Activated CD4-positive, alpha-beta memory T cell treated with anti-CD3 and anti-CD28 coated beads for 36 hours (primary cell): ENCODE measurements around the gene HES2. TPM values are rescaled to one million over a fixed set of nuclear protein-coding genes. Genes with fewer than 3 reads are reported as not detected.
"Not testable (repeated sequence)": the region's sequence is repeated elsewhere in the genome, so short reads cannot be mapped to it uniquely, and the experiment has no call there.

Experiments used
- CTCF ChIA-PET: fragments of 350-600 bp; sonication (Branson Sonifier 250); formaldehyde crosslinking; loops from one replicate; lab custom pipeline; 2021; ENCODE audit warnings: antibody characterized with exemption, inconsistent platforms; lab: Charles Lee
- POLR2A ChIA-PET: fragments of 350-600 bp; sonication (Branson Sonifier 250); formaldehyde crosslinking; loops from one replicate; lab custom pipeline; 2021; ENCODE audit warnings: antibody characterized with exemption; lab: Charles Lee
- DNase-seq: peaks from one replicate; pipeline ENCODE4 v3.0.0-alpha.2; 2020
- H3K27ac Mint-ChIP-seq: one replicate; pipeline ENCODE4 v1.8.0; 2021; ENCODE audit warnings: mixed read lengths
- H3K27me3 Mint-ChIP-seq: one replicate; pipeline ENCODE4 v1.8.0; 2021; ENCODE audit warnings: mixed read lengths
- H3K36me3 Mint-ChIP-seq: one replicate; pipeline ENCODE4 v1.8.0; 2021; ENCODE audit warnings: mixed read lengths
- H3K4me1 Mint-ChIP-seq: one replicate; pipeline ENCODE4 v1.8.0; 2021; ENCODE audit warnings: low read depth, mixed read lengths
- H3K4me3 Mint-ChIP-seq: one replicate; pipeline ENCODE4 v1.8.0; 2021; ENCODE audit warnings: mild to moderate bottlenecking, mixed read lengths
- H3K9me3 Mint-ChIP-seq: one replicate; pipeline ENCODE4 v1.8.0; 2021; ENCODE audit warnings: mixed read lengths
- intact Hi-C: fragments of 100-400 bp; cut with micrococcal nuclease; formaldehyde crosslinking; loops from one replicate; pipeline ENCODE4 v1.15.1; 2023
- total RNA-seq, 2 experiments: library from RNA; stranded (reverse); gene quantifications; one replicate each; pipeline ENCODE4 v1.2.3, GENCODE V29; 2021

HES2 gene
- total RNA-seq, 2 experiments from 2014 or later = 0.07 TPM; not detected in 1

GRCh38 chr1:6445062-6445763 is 25.5 kb upstream of the HES2 start:
- Mint-ChIP-seq H3K4me3 (no peak overlapping the region), H3K27me3 (peaks cover 33% of the 10 kb centered on the region), H3K27ac (no peak overlapping the region), H3K4me1 (peaks cover 20% of the 10 kb centered on the region), H3K9me3 (no peaks in the 10 kb centered on the region), H3K36me3 (no peaks in the 10 kb centered on the region)
- peak; percentile 66 for DNase-seq
- CTCF ChIA-PET = interaction anchor here (0.7 to 5.0 kb wide), 8 partner anchors 9 to 442 kb away, joined by 3 to 21 read pairs (median 6); no protein-coding TSS in a partner anchor
- POLR2A ChIA-PET = no interaction called here
- intact Hi-C loops = no loop called here

- no peaks in the 10 kb centered on the region for H3K36me3 Mint-ChIP-seq
- H3K4me1 Mint-ChIP-seq = peaks cover 17% of the 10 kb centered on the region
- intact Hi-C loops = no loop called here
- no peak for DNase-seq
- CTCF ChIA-PET = interaction anchor here (0.7 to 2.5 kb wide), 4 partner anchors 10 to 441 kb away, joined by 3 to 9 read pairs (median 5); no protein-coding TSS in a partner anchor
- peaks cover 28% of the 10 kb centered on the region for H3K27me3 Mint-ChIP-seq
- no peak overlapping the region for H3K27ac Mint-ChIP-seq
- no peak overlapping the region for H3K4me3 Mint-ChIP-seq
- POLR2A ChIA-PET = no interaction called here
- no peaks in the 10 kb centered on the region for H3K9me3 Mint-ChIP-seq
Observed at GRCh38 chr1:6444377-6444776, 24.7 kb upstream of the HES2 start.

GRCh38 chr1:6443339-6444115 is 23.8 kb upstream of the HES2 start:
- no peak for DNase-seq
- CTCF ChIA-PET = interaction anchor here (1.3 kb wide), 1 partner anchor 20 kb away, joined by 6 read pairs; no protein-coding TSS in a partner anchor
- intact Hi-C loops = no loop called here
- H3K4me3 Mint-ChIP-seq = no peak overlapping the region
- no peaks in the 10 kb centered on the region for H3K9me3 Mint-ChIP-seq
- POLR2A ChIA-PET = no interaction called here
- no peaks in the 10 kb centered on the region for H3K36me3 Mint-ChIP-seq
- no peak overlapping the region for H3K27ac Mint-ChIP-seq
- peaks cover 25% of the 10 kb centered on the region for H3K27me3 Mint-ChIP-seq
- peaks cover 14% of the 10 kb centered on the region for H3K4me1 Mint-ChIP-seq

GRCh38 chr1:6441586-6441985 is 21.9 kb upstream of the HES2 start:
- intact Hi-C loops = no loop called here

GRCh38 chr1:6440198-6441126 is 20.7 kb upstream of the HES2 start:
- intact Hi-C loops = no loop called here
- POLR2A ChIA-PET = no interaction called here
- Mint-ChIP-seq H3K9me3 (no peaks in the 10 kb centered on the region), H3K4me3 (no peak overlapping the region), H3K27ac (no peak overlapping the region), H3K36me3 (no peaks in the 10 kb centered on the region), H3K27me3 (peaks cover 25% of the 10 kb centered on the region), H3K4me1 (peaks cover 9% of the 10 kb centered on the region)
- DNase-seq = peak; percentile 83
- CTCF ChIA-PET = interaction anchor here (0.6 to 5.2 kb wide), 15 partner anchors 10 to 432 kb away, joined by 3 to 106 read pairs (median 6); partner anchors contain the start of gene HES2

More at GRCh38 chr1:6441586-6441985, 21.9 kb upstream of the HES2 start:
- Mint-ChIP-seq H3K27ac (no peak overlapping the region), H3K9me3 (no peaks in the 10 kb centered on the region), H3K27me3 (peaks cover 27% of the 10 kb centered on the region), H3K4me1 (peaks cover 11% of the 10 kb centered on the region), H3K4me3 (no peak overlapping the region), H3K36me3 (no peaks in the 10 kb centered on the region)
- DNase-seq = no peak
- ChIA-PET POLR2A (no interaction called here), CTCF (interaction anchor here (1.1 to 5.2 kb wide), 7 partner anchors 9 to 199 kb away, joined by 3 to 44 read pairs (median 6); no protein-coding TSS in a partner anchor)

- Mint-ChIP-seq H3K4me3 (no peak overlapping the region), H3K27ac (no peak overlapping the region), H3K4me1 (peaks cover 6% of the 10 kb centered on the region), H3K27me3 (peaks cover 19% of the 10 kb centered on the region), H3K9me3 (no peaks in the 10 kb centered on the region), H3K36me3 (no peaks in the 10 kb centered on the region)
- peak; percentile 82 for DNase-seq
- intact Hi-C loops = loop anchor here (2.0 kb wide), 2 partner anchors 15 to 27 kb away; no protein-coding TSS in a partner anchor
- ChIA-PET CTCF (interaction anchor here (0.6 to 5.2 kb wide), 40 partner anchors 8 to 523 kb away, joined by 3 to 106 read pairs (median 4); partner anchors contain the start of genes HES2 and TNFRSF25), POLR2A (interaction anchor here (1.1 to 1.4 kb wide), 2 partner anchors 11 to 22 kb away, joined by 4 to 5 read pairs; no protein-coding TSS in a partner anchor)
Observed at GRCh38 chr1:6438047-6438525, 18.4 kb upstream of the HES2 start.

- intact Hi-C loops, H3K27ac Mint-ChIP-seq, DNase-seq, H3K4me1 Mint-ChIP-seq, H3K4me3 Mint-ChIP-seq, H3K36me3 Mint-ChIP-seq, POLR2A ChIA-PET, H3K9me3 Mint-ChIP-seq: not testable (repeated sequence)
- CTCF ChIA-PET = interaction anchor here (0.6 to 5.2 kb wide), 36 partner anchors 7 to 524 kb away, joined by 3 to 106 read pairs (median 4); partner anchors contain the start of genes HES2 and TNFRSF25
- H3K27me3 Mint-ChIP-seq = peaks cover 19% of the 10 kb centered on the region
Observed at GRCh38 chr1:6437012-6437700, 17.4 kb upstream of the HES2 start.

GRCh38 chr1:6436277-6436676 is 16.6 kb upstream of the HES2 start:
- peaks cover 16% of the 10 kb centered on the region for H3K27me3 Mint-ChIP-seq
- intact Hi-C loops, H3K36me3 Mint-ChIP-seq, DNase-seq, H3K4me3 Mint-ChIP-seq, H3K9me3 Mint-ChIP-seq, POLR2A ChIA-PET, H3K4me1 Mint-ChIP-seq, H3K27ac Mint-ChIP-seq: not testable (repeated sequence)
- CTCF ChIA-PET = interaction anchor here (0.5 to 5.0 kb wide), 7 partner anchors 10 to 635 kb away, joined by 3 to 106 read pairs (median 7); partner anchors contain the start of gene HES2

- CTCF ChIA-PET = interaction anchor here (0.5 to 2.0 kb wide), 2 partner anchors 12 to 191 kb away, joined by 3 to 7 read pairs; no protein-coding TSS in a partner anchor
Observed at GRCh38 chr1:6435547-6435946, 15.8 kb upstream of the HES2 start.

GRCh38 chr1:6435129-6435528 is 15.4 kb upstream of the HES2 start:
- no peak overlapping the region for H3K27ac Mint-ChIP-seq
- no peak overlapping the region for H3K4me3 Mint-ChIP-seq
- H3K36me3 Mint-ChIP-seq = no peaks in the 10 kb centered on the region
- peaks cover 12% of the 10 kb centered on the region for H3K27me3 Mint-ChIP-seq
- no peaks in the 10 kb centered on the region for H3K9me3 Mint-ChIP-seq
- ChIA-PET CTCF (interaction anchor here (0.5 to 2.0 kb wide), 2 partner anchors 12 to 190 kb away, joined by 3 to 7 read pairs; no protein-coding TSS in a partner anchor), POLR2A (no interaction called here)
- DNase-seq = no peak
- peaks cover 4% of the 10 kb centered on the region for H3K4me1 Mint-ChIP-seq
- intact Hi-C loops = no loop called here

More at GRCh38 chr1:6435547-6435946, 15.8 kb upstream of the HES2 start:
- Mint-ChIP-seq H3K4me3 (no peak overlapping the region), H3K27me3 (peaks cover 12% of the 10 kb centered on the region), H3K36me3 (no peaks in the 10 kb centered on the region), H3K9me3 (no peaks in the 10 kb centered on the region), H3K27ac (no peak overlapping the region), H3K4me1 (peaks cover 4% of the 10 kb centered on the region)
- POLR2A ChIA-PET = no interaction called here
- DNase-seq = no peak
- intact Hi-C loops = no loop called here
